HUES6 (cell line): ENCODE results near the gene KIF16B.

ENCODE experiments used
- H3K27ac ChIP-seq: 2 replicates; pipeline ENCODE4 v1.7.0; 2013; ENCODE audit warnings: low read depth, mild to moderate bottlenecking, low read length, inconsistent platforms
- H3K27me3 ChIP-seq: 2 replicates; pipeline ENCODE4 v1.6.1; 2013; ENCODE audit warnings: low read length; ENCODE audit not compliant: control insufficient read depth, insufficient read depth
- H3K36me3 ChIP-seq: 2 replicates; pipeline ENCODE4 v1.6.1; 2013; ENCODE audit warnings: low read length; ENCODE audit not compliant: control insufficient read depth, insufficient read depth
- H3K4me1 ChIP-seq: 2 replicates; pipeline ENCODE4 v1.6.1; 2013; ENCODE audit warnings: low read length; ENCODE audit not compliant: control insufficient read depth, insufficient read depth
- H3K4me3 ChIP-seq: 2 replicates; pipeline ENCODE4 v1.5.1; 2013; ENCODE audit warnings: low read depth, low read length
- H3K9ac ChIP-seq: one replicate; pipeline ENCODE4 v1.6.1; 2013; ENCODE audit warnings: mild to moderate bottlenecking, low read length
- H3K9me3 ChIP-seq: 2 replicates; pipeline ENCODE4 v1.6.1; 2013; ENCODE audit warnings: low read depth, low read length; ENCODE audit not compliant: control insufficient read depth, insufficient read depth

The KIF16B gene

DNA sequence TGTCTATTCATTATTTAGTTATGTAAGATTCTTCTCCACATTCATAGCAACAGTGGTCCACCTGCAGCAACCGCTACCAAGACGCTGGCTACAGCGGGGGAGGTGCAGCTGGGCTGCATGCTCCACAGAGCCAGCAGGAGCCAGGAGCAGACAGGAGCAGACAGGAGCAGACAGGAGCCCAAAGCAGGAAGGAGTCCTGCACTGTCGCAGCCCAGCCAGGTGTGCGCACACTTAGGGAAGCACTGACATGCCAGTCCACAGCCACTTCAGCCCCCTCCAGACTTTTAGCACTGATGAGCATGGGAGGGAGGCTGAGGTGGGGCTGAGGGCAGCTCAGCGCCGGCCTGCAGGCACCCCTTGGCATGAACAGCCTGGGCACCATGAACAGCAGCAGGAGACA, 19.6 kb downstream of the KIF16B start:
- no peaks in the 10 kb centered on the region for H3K27me3 ChIP-seq
- H3K9me3 ChIP-seq = peaks cover 21% of the 10 kb centered on the region
- no peak overlapping the region for H3K4me3 ChIP-seq
- no peaks in the 10 kb centered on the region for H3K36me3 ChIP-seq
- no peak overlapping the region for H3K27ac ChIP-seq
- no peak overlapping the region for H3K9ac ChIP-seq
- no peaks in the 10 kb centered on the region; the same call in 1 of the 2 replicates for H3K4me1 ChIP-seq

DNA sequence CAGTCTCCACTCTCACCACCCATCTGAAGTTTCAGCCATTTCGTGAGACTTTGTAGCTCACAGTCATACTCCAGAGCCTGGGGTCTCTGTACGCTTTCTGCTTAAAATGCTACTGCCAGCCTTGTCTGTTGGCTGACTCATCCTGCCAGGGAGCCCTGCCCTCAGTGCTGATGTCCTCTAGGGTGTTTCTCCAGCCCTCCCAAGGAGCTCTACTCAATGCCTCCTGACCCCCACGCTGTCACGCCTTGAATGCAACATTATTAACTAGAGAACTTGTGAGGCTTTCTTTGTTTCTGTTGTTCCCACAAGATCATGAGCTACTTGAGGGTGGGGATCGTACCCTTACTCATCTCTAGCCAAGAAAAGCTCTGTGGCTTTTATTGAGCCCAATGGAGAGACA, 20.1 kb downstream of the KIF16B start:
- H3K9ac ChIP-seq = no peak overlapping the region
- no peak overlapping the region for H3K27ac ChIP-seq
- H3K9me3 ChIP-seq = peaks cover 21% of the 10 kb centered on the region
- H3K36me3 ChIP-seq = no peaks in the 10 kb centered on the region
- H3K4me1 ChIP-seq = no peaks in the 10 kb centered on the region; the same call in 1 of the 2 replicates
- H3K4me3 ChIP-seq = no peak overlapping the region
- H3K27me3 ChIP-seq = no peaks in the 10 kb centered on the region

DNA sequence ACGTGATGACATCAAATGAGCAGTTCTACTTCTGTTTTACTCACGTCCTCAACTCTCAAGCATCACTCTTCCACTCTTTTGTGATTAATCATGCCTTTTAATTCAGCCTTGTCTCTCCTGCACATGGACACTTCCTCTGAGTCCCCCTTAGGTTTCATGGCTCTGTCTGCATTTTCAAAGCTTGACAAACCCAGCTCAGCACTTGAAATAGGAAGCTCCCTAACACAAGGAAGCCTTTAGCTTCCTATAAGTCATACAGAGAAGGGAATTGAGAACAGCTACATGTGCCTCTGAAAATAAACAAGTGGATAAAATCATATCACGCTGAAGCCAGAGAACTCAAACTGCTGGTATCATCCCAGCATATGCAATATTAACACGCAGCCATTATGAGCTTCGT, 21.2 kb downstream of the KIF16B start:
- H3K27ac ChIP-seq = no peak overlapping the region
- H3K36me3 ChIP-seq = no peaks in the 10 kb centered on the region
- no peaks in the 10 kb centered on the region for H3K27me3 ChIP-seq
- no peak overlapping the region for H3K4me3 ChIP-seq
- H3K9ac ChIP-seq = no peak overlapping the region
- no peaks in the 10 kb centered on the region; the same call in 1 of the 2 replicates for H3K4me1 ChIP-seq
- H3K9me3 ChIP-seq = peaks cover 21% of the 10 kb centered on the region

DNA sequence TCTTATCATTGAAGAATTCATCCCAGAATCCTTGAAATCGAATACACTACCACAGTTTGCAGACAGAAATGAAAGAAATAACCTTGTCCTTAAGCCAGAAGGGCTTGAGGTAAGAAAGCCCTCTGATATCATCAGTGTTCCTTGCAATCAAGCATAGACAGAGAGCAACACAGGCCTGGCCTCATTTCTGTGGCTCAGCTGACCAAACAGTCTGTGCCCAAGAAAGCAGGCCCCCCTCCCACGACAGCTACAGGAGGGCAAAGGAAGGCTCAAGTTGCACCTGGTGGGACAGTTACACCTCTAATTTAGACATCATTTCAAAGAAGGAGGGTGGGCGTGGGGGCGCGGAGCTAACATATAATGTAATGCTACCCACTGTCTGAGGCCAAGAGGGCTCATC, 21.6 kb downstream of the KIF16B start:
- Histone ChIP-seq H3K27ac (no peak overlapping the region), H3K9me3 (peaks cover 21% of the 10 kb centered on the region), H3K27me3 (no peaks in the 10 kb centered on the region), H3K36me3 (no peaks in the 10 kb centered on the region), H3K9ac (no peak overlapping the region), H3K4me3 (no peak overlapping the region), H3K4me1 (no peaks in the 10 kb centered on the region; the same call in 1 of the 2 replicates)

DNA sequence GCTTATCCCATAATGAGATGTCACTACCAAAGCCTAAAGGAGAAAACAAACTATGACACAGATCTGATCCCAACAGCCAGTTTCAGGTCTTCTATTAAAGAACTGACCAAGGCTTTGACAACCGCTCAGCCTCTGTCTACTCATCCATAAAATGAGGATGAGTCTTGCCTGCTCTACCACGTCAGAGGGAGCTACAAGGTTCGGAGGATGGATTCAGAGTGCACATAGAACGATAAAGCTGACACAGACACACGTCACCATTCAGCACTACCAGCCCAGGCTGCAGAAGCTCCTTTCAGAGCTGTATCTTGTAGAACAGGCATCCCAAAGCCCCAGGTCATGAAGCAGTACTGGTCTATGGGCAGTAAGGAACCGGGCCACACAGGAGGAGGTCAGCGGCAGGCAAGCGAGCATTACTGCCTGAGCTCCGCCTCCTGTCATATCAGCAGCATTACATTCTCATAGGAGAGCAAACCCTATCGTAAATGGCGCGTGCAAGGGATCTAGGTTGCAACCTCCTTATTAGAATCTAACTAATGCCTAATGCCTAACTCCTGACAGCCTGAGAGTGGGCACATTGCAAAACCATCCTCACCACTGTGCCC, 25.1 kb downstream of the KIF16B start:
- Histone ChIP-seq H3K4me1 (no peaks in the 10 kb centered on the region; the same call in 1 of the 2 replicates), H3K36me3 (no peaks in the 10 kb centered on the region), H3K27ac (no peak overlapping the region)

DNA sequence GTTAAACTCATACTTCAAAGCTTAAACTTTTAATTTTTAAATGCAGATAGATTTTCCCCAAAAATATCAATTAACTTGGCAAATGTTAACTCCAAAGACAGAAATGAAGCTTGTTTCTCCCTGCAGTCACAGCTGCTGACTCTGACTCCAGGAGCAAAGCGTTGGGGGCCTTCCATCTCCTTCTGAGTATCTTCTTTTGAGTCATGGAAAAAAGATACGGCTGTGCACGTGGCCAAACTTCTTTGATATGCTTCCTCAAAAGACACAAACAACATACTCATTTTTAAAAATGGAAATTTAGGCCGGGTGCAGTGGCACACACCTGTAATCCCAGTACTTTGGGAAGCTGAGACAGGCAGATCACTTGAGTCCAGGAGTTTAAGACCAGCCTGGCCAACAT, 28.3 kb downstream of the KIF16B start:
- Histone ChIP-seq H3K4me1 (0 out of 2 replicates have a peak, but pooled peaks cover 7% of the 10 kb centered on the region), H3K9me3 (no peaks in the 10 kb centered on the region), H3K4me3 (no peak overlapping the region), H3K27me3 (no peaks in the 10 kb centered on the region), H3K27ac (no peak overlapping the region), H3K36me3 (no peaks in the 10 kb centered on the region), H3K9ac (no peak overlapping the region)

More for the DNA sequence above, 25.1 kb downstream of the KIF16B start:
- no peak overlapping the region for H3K4me3 ChIP-seq
- H3K9ac ChIP-seq = no peak overlapping the region
- 0 out of 2 replicates have a peak, but pooled peaks cover 3% of the 10 kb centered on the region for H3K9me3 ChIP-seq
- no peaks in the 10 kb centered on the region for H3K27me3 ChIP-seq

DNA sequence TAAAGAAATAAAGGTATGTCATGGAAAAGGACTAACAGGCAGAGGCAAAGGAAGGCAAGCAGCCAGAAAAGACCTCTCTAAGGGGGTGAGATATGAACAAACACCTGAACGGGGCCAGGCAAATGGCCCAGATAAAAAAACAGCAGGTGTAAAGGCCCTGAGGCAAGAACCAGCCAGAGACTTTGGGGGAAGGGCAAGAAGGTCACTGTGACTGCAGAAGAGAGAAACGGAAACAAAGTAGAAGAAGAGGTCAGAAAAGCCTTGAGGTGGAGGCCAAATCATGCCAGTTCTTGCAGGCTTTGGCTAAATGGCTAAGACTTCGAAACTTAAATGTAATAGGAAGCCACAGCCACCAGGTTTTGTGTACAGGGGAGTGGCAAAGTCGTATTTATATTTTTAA, 30.8 kb downstream of the KIF16B start:
- Histone ChIP-seq H3K36me3 (no peaks in the 10 kb centered on the region), H3K9me3 (no peaks in the 10 kb centered on the region), H3K27ac (no peak overlapping the region), H3K27me3 (no peaks in the 10 kb centered on the region), H3K4me1 (0 out of 2 replicates have a peak, but pooled peaks cover 7% of the 10 kb centered on the region), H3K9ac (no peak overlapping the region), H3K4me3 (no peak overlapping the region)

DNA sequence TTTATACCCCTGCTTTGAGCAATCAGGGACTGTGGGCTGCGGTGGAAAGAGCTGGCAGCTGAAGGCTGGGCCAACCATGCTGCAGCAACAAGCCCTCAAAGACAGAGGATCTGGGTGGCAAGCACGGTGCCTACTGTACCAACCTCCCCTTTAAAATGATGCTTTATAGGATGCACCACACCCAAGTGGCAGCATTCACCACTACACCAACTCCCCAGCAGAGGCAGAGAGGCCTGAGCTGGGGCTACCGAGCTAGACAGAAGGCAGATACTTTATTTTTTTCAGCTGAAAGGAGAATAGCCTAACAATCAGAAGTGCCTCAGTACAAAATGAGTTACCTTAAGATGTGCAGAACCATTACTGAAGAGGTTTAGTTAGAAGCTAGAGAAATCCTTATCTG, 31.4 kb downstream of the KIF16B start:
- Histone ChIP-seq H3K4me1 (0 out of 2 replicates have a peak, but pooled peaks cover 7% of the 10 kb centered on the region), H3K9me3 (no peaks in the 10 kb centered on the region), H3K9ac (no peak overlapping the region), H3K27me3 (no peaks in the 10 kb centered on the region), H3K4me3 (no peak overlapping the region), H3K36me3 (no peaks in the 10 kb centered on the region), H3K27ac (no peak overlapping the region)

DNA sequence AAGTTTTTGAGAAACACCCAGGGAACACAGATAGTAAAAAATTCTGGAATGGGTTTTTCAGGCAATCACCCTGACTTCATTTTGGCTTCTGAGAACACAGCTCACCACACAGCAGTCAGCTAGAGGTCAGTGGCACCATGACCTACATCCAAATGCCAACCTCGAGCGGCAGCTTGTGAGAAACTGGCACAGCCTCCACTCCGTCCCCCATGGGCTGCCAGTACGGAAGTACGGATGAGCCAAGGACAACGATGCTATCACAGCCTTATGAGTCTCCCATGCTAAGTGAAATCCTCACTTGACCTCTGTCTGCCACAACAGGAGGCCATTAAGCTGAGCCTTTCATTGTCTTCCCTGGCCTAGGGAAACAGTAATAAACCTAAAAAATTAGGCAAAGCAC, 32.0 kb downstream of the KIF16B start:
- no peak overlapping the region for H3K27ac ChIP-seq
- no peaks in the 10 kb centered on the region for H3K36me3 ChIP-seq
- no peak overlapping the region for H3K4me3 ChIP-seq
- H3K4me1 ChIP-seq = 0 out of 2 replicates have a peak, but pooled peaks cover 7% of the 10 kb centered on the region
- H3K27me3 ChIP-seq = no peaks in the 10 kb centered on the region
- H3K9me3 ChIP-seq = no peaks in the 10 kb centered on the region
- H3K9ac ChIP-seq = no peak overlapping the region

DNA sequence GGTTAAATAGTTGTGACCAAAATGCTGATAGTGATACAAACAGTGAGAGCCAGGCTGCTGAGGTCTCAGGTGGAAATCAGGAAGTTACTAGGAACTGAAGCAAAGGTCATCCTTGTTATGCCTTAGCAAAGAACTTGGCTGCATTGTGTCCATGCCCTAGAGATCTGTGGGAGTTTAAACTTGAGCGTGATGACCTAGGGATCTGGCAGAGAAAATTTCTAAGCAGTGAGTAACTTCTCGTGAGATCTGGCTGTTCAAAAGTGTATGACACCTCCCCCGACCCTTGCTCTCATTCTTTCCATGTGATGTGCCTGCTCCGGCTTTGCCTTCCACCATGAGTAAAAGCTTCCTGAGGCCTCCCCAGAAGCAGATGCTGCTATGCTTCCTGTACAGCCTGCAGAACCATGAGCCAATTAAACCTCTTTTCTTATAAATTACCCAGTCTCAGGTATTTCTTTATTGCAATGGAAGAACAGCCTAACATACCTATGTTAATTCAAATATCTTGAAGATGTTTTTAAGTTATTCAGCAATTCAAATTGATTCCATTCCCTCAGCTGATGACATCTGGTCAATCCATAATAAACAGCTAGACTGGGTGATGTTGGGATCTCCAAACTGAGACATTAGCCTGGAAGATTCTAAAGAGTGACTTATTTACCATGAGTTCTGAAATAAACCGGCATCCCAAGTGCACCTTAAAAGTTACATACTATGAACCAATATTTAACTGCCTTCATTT, 33.8 kb downstream of the KIF16B start:
- H3K4me1 ChIP-seq = 0 out of 2 replicates have a peak, but pooled peaks cover 7% of the 10 kb centered on the region
- no peak overlapping the region for H3K27ac ChIP-seq
- H3K4me3 ChIP-seq = no peak overlapping the region
- no peak overlapping the region for H3K9ac ChIP-seq
- no peaks in the 10 kb centered on the region for H3K27me3 ChIP-seq
- H3K9me3 ChIP-seq = no peaks in the 10 kb centered on the region
- H3K36me3 ChIP-seq = no peaks in the 10 kb centered on the region

DNA sequence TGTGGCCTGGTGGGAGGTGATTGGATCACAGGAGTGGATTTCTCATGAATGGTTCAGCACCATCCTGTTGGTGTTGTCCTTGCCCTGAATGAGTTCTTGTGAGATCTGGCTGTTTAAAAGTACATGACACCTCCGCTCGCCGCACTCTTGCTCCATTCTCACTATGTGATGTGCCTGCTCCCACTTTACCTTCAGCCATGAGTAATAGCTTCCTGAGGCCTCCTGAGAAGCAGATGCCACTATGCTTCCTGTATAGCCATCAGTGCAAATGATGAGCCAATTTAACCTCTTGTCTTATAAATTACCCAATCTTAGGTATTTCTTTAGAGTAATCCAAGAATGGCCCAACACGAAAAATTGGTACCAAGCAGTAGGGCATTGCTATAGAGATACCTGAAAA, 34.5 kb downstream of the KIF16B start:
- Histone ChIP-seq H3K4me1 (0 out of 2 replicates have a peak, but pooled peaks cover 7% of the 10 kb centered on the region), H3K27ac (no peak overlapping the region), H3K9me3 (no peaks in the 10 kb centered on the region), H3K27me3 (no peaks in the 10 kb centered on the region), H3K9ac (no peak overlapping the region), H3K36me3 (no peaks in the 10 kb centered on the region), H3K4me3 (no peak overlapping the region)
